IMR-90 (cell line): ENCODE data around the gene LRRC34. TPM values are rescaled to one million over a fixed set of nuclear protein-coding genes. Genes with fewer than 3 reads are reported as not detected.

Source experiments
- ATAC-seq: fragments of 200-7000 bp; cut with Tn5 transposase; 2 replicates; pipeline ENCODE4 v1.9.1; 2020; ENCODE audit warnings: low read depth, mild to moderate bottlenecking, moderate library complexity
- BruUV-seq: library from RNA; stranded (reverse); fragments of 400-500 nt; replicated peaks from 2 replicates; lab custom pipeline; 2021; lab: Mats Ljungman, UMichigan
- CTCF ChIA-PET: fragments of 300-600 bp; formaldehyde crosslinking; extraction: SDS; loops from one replicate; lab custom pipeline; 2021; ENCODE audit warnings: antibody characterized with exemption; lab: Yijun Ruan, JAX
- POLR2A ChIA-PET: fragments of 300-600 bp; sonication (Branson Sonifier 250); formaldehyde crosslinking; loops from one replicate; lab custom pipeline; 2022; ENCODE audit warnings: antibody characterized with exemption; ENCODE audit not compliant: unreplicated experiment; lab: Charles Lee
- DNase-seq: peaks from one replicate; pipeline ENCODE4 v3.0.0; 2013
- H2AFZ ChIP-seq: replicated peaks from 2 replicates; pipeline ENCODE3; 2013; ENCODE audit warnings: low read length, mild to moderate bottlenecking; ENCODE audit not compliant: poor library complexity
- H2AK5ac ChIP-seq: 2 replicates; pipeline ENCODE4 v1.6.1; 2013; ENCODE audit warnings: low read depth, low read length, inconsistent platforms
- H2AK9ac ChIP-seq: replicated peaks from 2 replicates; pipeline ENCODE3; 2013; ENCODE audit warnings: mild to moderate bottlenecking, low read depth, low read length, moderate library complexity; ENCODE audit not compliant: poor library complexity
- H2BK120ac ChIP-seq: 2 replicates; pipeline ENCODE4 v1.6.1; 2013; ENCODE audit warnings: low read depth, low read length, inconsistent platforms
- H2BK15ac ChIP-seq: 3 replicates; pipeline ENCODE4 v1.6.1; 2013; ENCODE audit warnings: low read depth, low read length, inconsistent platforms
- H2BK20ac ChIP-seq: 2 replicates; pipeline ENCODE4 v1.6.1; 2013; ENCODE audit warnings: low read depth, mild to moderate bottlenecking, inconsistent platforms, low read length, moderate library complexity
- H2BK5ac ChIP-seq: 2 replicates; pipeline ENCODE4 v1.6.1; 2013; ENCODE audit warnings: mild to moderate bottlenecking, low read depth, low read length, inconsistent platforms; ENCODE audit not compliant: poor library complexity, severe bottlenecking
- H3K14ac ChIP-seq: replicated peaks from 2 replicates; pipeline ENCODE4 v1.6.1; 2013; ENCODE audit warnings: low read depth, low read length, inconsistent platforms
- H3K18ac ChIP-seq: 2 replicates; pipeline ENCODE4 v1.6.1; 2013; ENCODE audit warnings: low read depth, low read length, control low read depth
- H3K23ac ChIP-seq: 2 replicates; pipeline ENCODE4 v1.6.1; 2013; ENCODE audit warnings: low read depth, low read length, inconsistent platforms
- H3K27ac ChIP-seq: 2 replicates; pipeline ENCODE4 v1.5.1; 2013; ENCODE audit warnings: mild to moderate bottlenecking, control low read depth, low read length; ENCODE audit not compliant: insufficient read depth
- H3K27me3 ChIP-seq: 2 replicates; pipeline ENCODE4 v1.6.1; 2013; ENCODE audit warnings: low read length; ENCODE audit not compliant: control insufficient read depth, insufficient read depth
- H3K36me3 ChIP-seq: 2 replicates; pipeline ENCODE4 v1.6.1; 2013; ENCODE audit warnings: low read length, mixed read lengths; ENCODE audit not compliant: control insufficient read depth, insufficient read depth
- H3K4ac ChIP-seq: 2 replicates; pipeline ENCODE4 v1.6.1; 2013; ENCODE audit warnings: low read depth, low read length, inconsistent platforms
- H3K4me1 ChIP-seq: 2 replicates; pipeline ENCODE4 v1.6.1; 2013; ENCODE audit warnings: low read length, mixed read lengths; ENCODE audit not compliant: control insufficient read depth, insufficient read depth
- H3K4me2 ChIP-seq: 2 replicates; pipeline ENCODE4 v1.6.1; 2013; ENCODE audit warnings: low read depth, mild to moderate bottlenecking, control low read depth, low read length, moderate library complexity
- H3K4me3 ChIP-seq: 2 replicates; pipeline ENCODE4 v1.5.1; 2013; ENCODE audit warnings: low read depth, mild to moderate bottlenecking, control low read depth, low read length, moderate library complexity; ENCODE audit not compliant: insufficient read depth
- H3K56ac ChIP-seq: 2 replicates; pipeline ENCODE4 v1.6.1; 2013; ENCODE audit warnings: low read length, inconsistent platforms; ENCODE audit not compliant: insufficient read depth; ENCODE audit errors: extremely low read depth
- H3K79me1 ChIP-seq, 2 experiments: 2 replicates each; pipeline ENCODE4 v1.6.1; 2013; ENCODE audit warnings: low read length in 2 of 2, inconsistent platforms in 1 of 2, low read depth in 1 of 2
- H3K9ac ChIP-seq: 2 replicates; pipeline ENCODE4 v1.6.1; 2013; ENCODE audit warnings: low read depth, low read length, control low read depth
- H3K9me1 ChIP-seq: 2 replicates; pipeline ENCODE4 v1.6.1; 2013; ENCODE audit warnings: low read length, inconsistent platforms; ENCODE audit not compliant: insufficient read depth
- H3K9me3 ChIP-seq: 2 replicates; pipeline ENCODE4 v1.6.1; 2013; ENCODE audit warnings: low read length; ENCODE audit not compliant: control insufficient read depth, insufficient read depth
- H4K20me1 ChIP-seq: 2 replicates; pipeline ENCODE4 v1.6.1; 2013; ENCODE audit warnings: low read length, inconsistent platforms; ENCODE audit not compliant: insufficient read depth
- H4K5ac ChIP-seq: 2 replicates; pipeline ENCODE4 v1.6.1; 2013; ENCODE audit warnings: mild to moderate bottlenecking, low read depth, low read length, control low read depth
- H4K8ac ChIP-seq, 2 experiments: 2 replicates each; pipeline ENCODE4 v1.6.1; 2013; ENCODE audit warnings: low read depth in 2 of 2, low read length in 2 of 2, control low read depth in 1 of 2, inconsistent platforms in 1 of 2
- H4K91ac ChIP-seq: 2 replicates; pipeline ENCODE4 v1.6.1; 2013; ENCODE audit warnings: low read depth, low read length, inconsistent platforms; ENCODE audit not compliant: insufficient read depth
- BHLHE40 ChIP-seq: fragments of 150-350 bp; IDR thresholded peaks from 2 replicates; pipeline ENCODE4 v1.6.1; 2016; ENCODE audit warnings: mild to moderate bottlenecking, low read depth, low read length
- ELK1 ChIP-seq: fragments of 150-350 bp; IDR thresholded peaks from 2 replicates; pipeline ENCODE4 v1.6.1; 2016; ENCODE audit warnings: low read depth, mild to moderate bottlenecking, low read length, moderate library complexity, borderline replicate concordance
- FOS ChIP-seq: fragments of 150-350 bp; IDR thresholded peaks from 2 replicates; pipeline ENCODE4 v1.6.1; 2016; ENCODE audit warnings: low read depth, low read length
- MAFK ChIP-seq: IDR thresholded peaks from 2 replicates; pipeline ENCODE4 v1.6.1; 2012; ENCODE audit warnings: low read depth, low read length, improper control_type of control experiment
- MAZ ChIP-seq: IDR thresholded peaks from 2 replicates; pipeline ENCODE4 v1.6.1; 2012; ENCODE audit warnings: low read depth, mild to moderate bottlenecking, low read length, improper control_type of control experiment, moderate library complexity, borderline replicate concordance
- NFE2L2 ChIP-seq: fragments of 150-350 bp; IDR thresholded peaks from 2 replicates; pipeline ENCODE4 v1.6.1; 2016; ENCODE audit warnings: low read depth, mild to moderate bottlenecking, low read length
- RAD21 ChIP-seq: IDR thresholded peaks from 2 replicates; pipeline ENCODE4 v1.6.1; 2012; ENCODE audit warnings: low read length, improper control_type of control experiment
- RCOR1 ChIP-seq: IDR thresholded peaks from 2 replicates; pipeline ENCODE4 v1.6.1; 2012; ENCODE audit warnings: mild to moderate bottlenecking, low read length, improper control_type of control experiment; ENCODE audit not compliant: insufficient replicate concordance
- RFX5 ChIP-seq: IDR thresholded peaks from 2 replicates; pipeline ENCODE4 v1.8.0; 2012; ENCODE audit warnings: low read depth, mild to moderate bottlenecking, low read length, moderate library complexity
- SMC3 ChIP-seq: fragments of 150-350 bp; IDR thresholded peaks from 2 replicates; pipeline ENCODE4 v1.6.1; 2016; ENCODE audit warnings: low read depth, mild to moderate bottlenecking, antibody characterized with exemption, low read length, moderate library complexity
- USF2 ChIP-seq: fragments of 150-350 bp; IDR thresholded peaks from 2 replicates; pipeline ENCODE4 v1.6.1; 2017; ENCODE audit warnings: mild to moderate bottlenecking, antibody characterized with exemption, low read length, low read depth
- WGBS, 2 experiments: methylation state at CpG; one replicate each; pipeline versions ENCODE4 v1.1.5 to v1.1.7; 2013; ENCODE audit warnings: missing lambda C conversion rate in 2 of 2; ENCODE audit not compliant: insufficient read length in 1 of 2; ENCODE audit errors: extremely low coverage in 2 of 2; 5-methylcytosine and 5-hydroxymethylcytosine counted together
- dilution Hi-C: fragments of 300-500 bp; cut with HindIII; formaldehyde crosslinking; loops from one replicate; pipeline ENCODE4 v1.14.3; 2018; ENCODE audit warnings: low sequenced_read_pairs; ENCODE audit not compliant: unreplicated experiment
- in situ Hi-C: fragments of 300-500 bp; cut with MboI; formaldehyde crosslinking; loops from 3 replicates; pipeline ENCODE4 v1.14.3; 2019; ENCODE audit warnings: low sequenced_read_pairs, inconsistent platforms, mixed read lengths
- intact Hi-C: fragments of 100-400 bp; cut with micrococcal nuclease; formaldehyde crosslinking; loops from 2 replicates; pipeline ENCODE4 v1.10.0; 2022
- polyA plus RNA-seq, 3 experiments: library from polyadenylated mRNA; depleted of rRNA; stranded (reverse); fragments of >200 nt; gene quantifications; 2 replicates each; pipeline ENCODE4 v1.2.3, GENCODE V29; 2012; ENCODE audit warnings: low replicate concordance in 1 of 3
- total RNA-seq: library from RNA; depleted of rRNA; stranded (reverse); fragments of >200 nt; gene quantifications from 2 replicates; pipeline ENCODE4 v1.2.3, GENCODE V29; 2012

LRRC34 gene
- total and polyA plus RNA-seq, 2 of the 4 experiments (the other 2 are of a cell fraction), result 0.90 to 0.91 TPM

- Histone ChIP-seq H3K4ac (no peak overlapping the region), H3K56ac (no peak overlapping the region), H4K5ac (no peak overlapping the region), H3K4me2 (no peak overlapping the region), H3K23ac (no peak overlapping the region), H3K9me1 (no peaks in the 10 kb centered on the region), H2BK5ac (no peak overlapping the region), H2AFZ (no peak overlapping the region), H2BK15ac (no peak overlapping the region), H3K14ac (no peak overlapping the region), H2BK20ac (no peak overlapping the region), H3K18ac (no peak overlapping the region), H3K27ac (no peak overlapping the region), H2BK120ac (no peak overlapping the region), H3K9me3 (peaks cover 2% of the 10 kb centered on the region; the same call in 1 of the 2 replicates), H2AK5ac (no peak overlapping the region), H4K8ac (no peak overlapping the region), H2AK9ac (no peak overlapping the region), H3K4me1 (peaks cover 5% of the 10 kb centered on the region; the same call in 1 of the 2 replicates), H3K79me1 (no peaks in the 10 kb centered on the region), H3K27me3 (no peaks in the 10 kb centered on the region), H4K91ac (no peak overlapping the region), H3K4me3 (no peak overlapping the region), H3K36me3 (no peaks in the 10 kb centered on the region), H3K9ac (no peak overlapping the region), H4K20me1 (no peaks in the 10 kb centered on the region)
- dilution Hi-C loops (no loop called here), in situ Hi-C loops (loop anchor here (25.0 kb wide), 1 partner anchor 1668 kb away; the partner anchor contains the start of gene GOLIM4), intact Hi-C loops (no loop called here)
- ATAC-seq, result no peak
- BruUV-seq, result no TSS peak
- POLR2A ChIA-PET, result no interaction called here
- TF ChIP-seq RFX5, result no peak
- TF ChIP-seq MAFK, result no peak
- no peak for TF ChIP-seq NFE2L2
- TF ChIP-seq RCOR1, result no peak
- TF ChIP-seq FOS, result no peak
- no peak for TF ChIP-seq BHLHE40
- TF ChIP-seq SMC3, result no peak
- no peak for TF ChIP-seq ELK1
- no peak for TF ChIP-seq USF2
- TF ChIP-seq RAD21, result no peak
- TF ChIP-seq MAZ, result no peak
- no peak for DNase-seq
- WGBS, 2 experiments, result no CpG with 5 or more reads among the region's 2 CpGs
- CTCF ChIA-PET, result no interaction called here
Observed at GRCh38 chr3:169755488-169755887, 57.2 kb downstream of the LRRC34 start.
